HEK293 (cell line): ENCODE data around the gene TMEM256.

Source experiments
- CTCF ChIP-seq: fragments of 450-650 bp; formaldehyde crosslinking; IDR thresholded peaks from 2 replicates; pipeline ENCODE4 v1.5.1; 2016; ENCODE audit warnings: missing biosample characterization, missing genetic modification characterization
- SCRT1 ChIP-seq: fragments of 450-650 bp; formaldehyde crosslinking; IDR thresholded peaks from 2 replicates; pipeline ENCODE4 v1.5.1; 2016; ENCODE audit warnings: missing biosample characterization, missing genetic modification characterization, borderline replicate concordance

- no peak for TF ChIP-seq SCRT1 (tag by site-specific recombination)
- no peak for TF ChIP-seq CTCF (tag by site-specific recombination)
Observed at GRCh38 chr17:7379134-7379533, 24.8 kb downstream of the TMEM256 start.
